Gastroesophageal sphincter (tissue), 4 donors: ENCODE data around the gene LCN9. TPM values are rescaled to one million over a fixed set of nuclear protein-coding genes. Genes with fewer than 3 reads are reported as not detected.

ENCODE experiments used
- ATAC-seq: fragments of 150-250 bp; one replicate; pipeline ENCODE4 v1.9.1; 2016; ENCODE audit warnings: mild to moderate bottlenecking, moderate library complexity
- H3K27ac ChIP-seq, 4 donors: fragments of 200-600 bp; sonication (generic) in 3 of 4; 1 replicate in 3 of 4; 2 replicates in 1 of 4; pipeline ENCODE4 v1.5.1; 2016 to 2019
- H3K27me3 ChIP-seq: fragments of 200-600 bp; sonication (generic); one replicate; pipeline ENCODE4 v1.5.1; 2019
- H3K36me3 ChIP-seq, 2 donors: fragments of 200-600 bp; sonication (generic); one replicate each; pipeline ENCODE4 v1.5.1; 2019; ENCODE audit warnings: control low read depth in 1 of 2
- H3K4me1 ChIP-seq, 3 donors: fragments of 200-600 bp; sonication (generic); 1 replicate in 2 of 3; 2 replicates in 1 of 3; pipeline ENCODE4 v1.5.1; 2016 to 2019; ENCODE audit warnings: control low read depth in 2 of 3
- H3K4me3 ChIP-seq, 2 donors: fragments of 200-600 bp; sonication (generic); one replicate each; pipeline ENCODE4 v1.5.1; 2019; ENCODE audit warnings: mild to moderate bottlenecking in 1 of 2, moderate library complexity in 1 of 2
- H3K9me3 ChIP-seq, 3 donors: fragments of 200-600 bp; sonication (generic); one replicate each; pipeline ENCODE4 v1.5.1; 2017 to 2019; ENCODE audit warnings: control low read depth in 2 of 3
- CTCF ChIP-seq, 4 experiments: fragments of 200-600 bp in 2 of 4; fragments of 450-650 bp in 2 of 4; sonication (generic) in 1 of 4; IDR thresholded peaks; one replicate each; pipeline ENCODE4 v1.5.1; 2017 to 2019; ENCODE audit warnings: antibody characterized with exemption in 4 of 4, mild to moderate bottlenecking in 2 of 4, moderate library complexity in 2 of 4
- EP300 ChIP-seq: sonication (generic); formaldehyde crosslinking; IDR thresholded peaks from one replicate; pipeline ENCODE4 v1.6.1; 2017; ENCODE audit warnings: antibody characterized with exemption, mild to moderate bottlenecking
- POLR2A ChIP-seq, 2 donors: fragments of 450-650 bp; IDR thresholded peaks; one replicate each; pipeline ENCODE4 v1.6.1; 2017; ENCODE audit warnings: antibody characterized with exemption in 2 of 2, mild to moderate bottlenecking in 2 of 2, moderate library complexity in 1 of 2
- POLR2AphosphoS5 ChIP-seq: sonication (generic); formaldehyde crosslinking; IDR thresholded peaks from one replicate; pipeline ENCODE4 v1.6.1; 2017; ENCODE audit warnings: antibody characterized with exemption
- WGBS, 2 donors: methylation state at CpG; one replicate each; pipeline ENCODE4 v1.1.5; 2018; ENCODE audit warnings: low coverage in 1 of 2; 5-methylcytosine and 5-hydroxymethylcytosine counted together
- total RNA-seq, 4 donors: library from RNA; depleted of rRNA; stranded (reverse); fragments of >200 nt; gene quantifications; one replicate each; pipeline ENCODE4 v1.1.0, GENCODE V29; 2016

The LCN9 gene
- total RNA-seq, 4 donors from 2014 or later: not detected

GRCh38 chr9:135716045-135716444 is 52.9 kb downstream of the LCN9 start:
- Histone ChIP-seq H3K27ac (no peak overlapping the region), H3K4me1 (peaks cover 0 to 7% (median 0%) of the 10 kb centered on the region in 3 donors), H3K9me3 (no peaks in the 10 kb centered on the region), H3K27me3 (peaks cover 99% of the 10 kb centered on the region), H3K36me3 (no peaks in the 10 kb centered on the region), H3K4me3 (no peak overlapping the region)
- no peak for ATAC-seq
- TF ChIP-seq POLR2AphosphoS5: no peak
- no peak for TF ChIP-seq CTCF (IDR thresholded peaks at IDR 0.05)
- TF ChIP-seq POLR2A (IDR thresholded peaks at IDR 0.05): no peak
- no peak for TF ChIP-seq EP300
- 81 to 83% methylated on average over 1 to 11 of the region's 11 CpGs for WGBS, 2 donors

Other genes starting within 250 kb of the LCN9 start
- gene PPP1R26, start 183.5 kb upstream of the LCN9 start, total RNA-seq: 10 to 100 TPM; 10.9 to 25.0 (median 14.4) TPM
- gene MRPS2, start 162.6 kb upstream of the LCN9 start, total RNA-seq: 10 to 100 TPM; 21.4 to 37.6 (median 25.6) TPM
- not detected for gene LCN1, start 141.9 kb upstream of the LCN9 start, total RNA-seq
- gene OBP2A, start 117.2 kb upstream of the LCN9 start, total RNA-seq: not detected
- gene PAEP, start 101.6 kb upstream of the LCN9 start, total RNA-seq: not detected
- not detected for gene GLT6D1, start 23.8 kb upstream of the LCN9 start, total RNA-seq
- not detected for gene SOHLH1, start 36.2 kb downstream of the LCN9 start, total RNA-seq
- under 1 TPM in 1 of 4 donors, not detected in 3; 0.19 TPM for gene KCNT1, start 38.9 kb downstream of the LCN9 start, total RNA-seq
- gene CAMSAP1, start 244.2 kb downstream of the LCN9 start, total RNA-seq: 10 to 100 TPM; 27.5 to 49.2 (median 28.2) TPM